ENCODE data around the gene REPS2. TPM values are rescaled to one million over a fixed set of nuclear protein-coding genes. Genes with fewer than 3 reads are reported as not detected.

Gene REPS2
- total and polyA plus RNA-seq, 5 donors from 2014 or later, result 0.05 to 0.74 (median 0.52) TPM; not detected in 2

- peaks cover 0 to 5% (median 0%) of the 10 kb centered on the region in 7 donors for H3K9me3 Mint-ChIP-seq
- DNase-seq, result no peak
- peaks cover 0 to 8% (median 5%) of the 10 kb centered on the region in 4 donors for H3K4me1 Mint-ChIP-seq
- Histone ChIP-seq H3K4me3 (ENCODE audit: low read depth, low read length) (no peak overlapping the region), H3K27ac (ENCODE audit: insufficient read depth, low read length, poor library complexity, severe bottlenecking) (no peak overlapping the region), H3K36me3 (ENCODE audit: control insufficient read depth, insufficient read depth, low read length) (no peaks in the 10 kb centered on the region), H3K27me3 (ENCODE audit: control insufficient read depth, insufficient read depth, low read length) (no peaks in the 10 kb centered on the region), H3K9me3 (ENCODE audit: control insufficient read depth in 2 of 2, low read length in 2 of 2) (no peaks in the 10 kb centered on the region), H3K4me1 (ENCODE audit: control insufficient read depth, insufficient read depth, low read length, poor library complexity, severe bottlenecking) (no peaks in the 10 kb centered on the region)
- ATAC-seq (ENCODE audit: low read depth in 2 of 2), result no peak
- no peaks in the 10 kb centered on the region for H3K27me3 Mint-ChIP-seq
- H3K27ac Mint-ChIP-seq, result no peak overlapping the region
- no peak overlapping the region for H3K4me3 Mint-ChIP-seq
- H3K36me3 Mint-ChIP-seq, result no peaks in the 10 kb centered on the region
These were observed 31.9 kb downstream of the REPS2 start for GRCh38 chrX:16978193-16978984.

- H3K36me3 ChIP-seq (ENCODE audit: control insufficient read depth, insufficient read depth, low read length), result no peaks in the 10 kb centered on the region
- H3K9me3 ChIP-seq (ENCODE audit: control insufficient read depth in 2 of 2, low read length in 2 of 2), result no peaks in the 10 kb centered on the region
- no peaks in the 10 kb centered on the region for H3K27me3 ChIP-seq (ENCODE audit: control insufficient read depth, insufficient read depth, low read length)
- Mint-ChIP-seq H3K9me3 (peaks cover 0 to 5% (median 0%) of the 10 kb centered on the region in 7 donors), H3K4me1 (peaks cover 0 to 8% (median 5%) of the 10 kb centered on the region in 4 donors), H3K36me3 (no peaks in the 10 kb centered on the region), H3K27ac (no peak overlapping the region), H3K27me3 (no peaks in the 10 kb centered on the region), H3K4me3 (no peak overlapping the region)
- DNase-seq (no peak), ATAC-seq (ENCODE audit: low read depth in 2 of 2) (no peak)
- H3K4me3 ChIP-seq (ENCODE audit: low read depth, low read length), result no peak overlapping the region
- no peaks in the 10 kb centered on the region for H3K4me1 ChIP-seq (ENCODE audit: control insufficient read depth, insufficient read depth, low read length, poor library complexity, severe bottlenecking)
- no peak overlapping the region for H3K27ac ChIP-seq (ENCODE audit: insufficient read depth, low read length, poor library complexity, severe bottlenecking)
These were observed 32.8 kb downstream of the REPS2 start for GRCh38 chrX:16979226-16979625.

- Histone ChIP-seq H3K27ac (ENCODE audit: insufficient read depth, low read length, poor library complexity, severe bottlenecking) (no peak overlapping the region), H3K9me3 (ENCODE audit: control insufficient read depth in 2 of 2, low read length in 2 of 2) (no peaks in the 10 kb centered on the region), H3K4me1 (ENCODE audit: control insufficient read depth, insufficient read depth, low read length, poor library complexity, severe bottlenecking) (no peaks in the 10 kb centered on the region), H3K4me3 (ENCODE audit: low read depth, low read length) (no peak overlapping the region), H3K36me3 (ENCODE audit: control insufficient read depth, insufficient read depth, low read length) (no peaks in the 10 kb centered on the region), H3K27me3 (ENCODE audit: control insufficient read depth, insufficient read depth, low read length) (no peaks in the 10 kb centered on the region)
- H3K36me3 Mint-ChIP-seq, result no peaks in the 10 kb centered on the region
- H3K4me3 Mint-ChIP-seq, result no peak overlapping the region
- ATAC-seq (ENCODE audit: low read depth in 2 of 2) (no peak), DNase-seq (no peak)
- H3K27ac Mint-ChIP-seq, result no peak overlapping the region
- peaks cover 0 to 5% (median 0%) of the 10 kb centered on the region in 7 donors for H3K9me3 Mint-ChIP-seq
- H3K4me1 Mint-ChIP-seq, result no peaks in the 10 kb centered on the region
- H3K27me3 Mint-ChIP-seq, result peaks cover 6% of the 10 kb centered on the region
These were observed 34.8 kb downstream of the REPS2 start for GRCh38 chrX:16981209-16981608.

GRCh38 chrX:16981980-16982379, 35.5 kb downstream of the REPS2 start:
- Mint-ChIP-seq H3K9me3 (peaks cover 0 to 5% (median 0%) of the 10 kb centered on the region in 7 donors), H3K4me1 (no peaks in the 10 kb centered on the region), H3K27ac (no peak overlapping the region), H3K4me3 (no peak overlapping the region), H3K36me3 (no peaks in the 10 kb centered on the region), H3K27me3 (peaks cover 7% of the 10 kb centered on the region)
- no peak for DNase-seq
- Histone ChIP-seq H3K27ac (ENCODE audit: insufficient read depth, low read length, poor library complexity, severe bottlenecking) (no peak overlapping the region), H3K36me3 (ENCODE audit: control insufficient read depth, insufficient read depth, low read length) (no peaks in the 10 kb centered on the region), H3K4me3 (ENCODE audit: low read depth, low read length) (no peak overlapping the region), H3K9me3 (ENCODE audit: control insufficient read depth in 2 of 2, low read length in 2 of 2) (no peaks in the 10 kb centered on the region), H3K4me1 (ENCODE audit: control insufficient read depth, insufficient read depth, low read length, poor library complexity, severe bottlenecking) (no peaks in the 10 kb centered on the region), H3K27me3 (ENCODE audit: control insufficient read depth, insufficient read depth, low read length) (peaks cover 2% of the 10 kb centered on the region)
- ATAC-seq (ENCODE audit: low read depth in 2 of 2), result no peak

- no peak overlapping the region for H3K4me3 Mint-ChIP-seq
- H3K27me3 Mint-ChIP-seq, result peaks cover 7% of the 10 kb centered on the region
These were observed 36.6 kb downstream of the REPS2 start for GRCh38 chrX:16983051-16983450.

GRCh38 chrX:16985286-16985685, 38.8 kb downstream of the REPS2 start:
- H3K9me3 Mint-ChIP-seq, result peaks cover 0 to 5% (median 0%) of the 10 kb centered on the region in 7 donors
- ATAC-seq (ENCODE audit: low read depth in 2 of 2), result no peak
- H3K27me3 Mint-ChIP-seq, result peaks cover 7% of the 10 kb centered on the region
- H3K4me1 Mint-ChIP-seq, result no peaks in the 10 kb centered on the region
- H3K4me1 ChIP-seq (ENCODE audit: control insufficient read depth, insufficient read depth, low read length, poor library complexity, severe bottlenecking), result no peaks in the 10 kb centered on the region
- no peak overlapping the region for H3K27ac Mint-ChIP-seq
- no peak for DNase-seq
- no peak overlapping the region for H3K27ac ChIP-seq (ENCODE audit: insufficient read depth, low read length, poor library complexity, severe bottlenecking)
- no peaks in the 10 kb centered on the region for H3K9me3 ChIP-seq (ENCODE audit: control insufficient read depth in 2 of 2, low read length in 2 of 2)
- H3K27me3 ChIP-seq (ENCODE audit: control insufficient read depth, insufficient read depth, low read length), result peaks cover 2% of the 10 kb centered on the region
- no peaks in the 10 kb centered on the region for H3K36me3 ChIP-seq (ENCODE audit: control insufficient read depth, insufficient read depth, low read length)
- H3K4me3 Mint-ChIP-seq, result no peak overlapping the region
- no peaks in the 10 kb centered on the region for H3K36me3 Mint-ChIP-seq
- H3K4me3 ChIP-seq (ENCODE audit: low read depth, low read length), result no peak overlapping the region

More at GRCh38 chrX:16983051-16983450, 36.6 kb downstream of the REPS2 start:
- Mint-ChIP-seq H3K4me1 (no peaks in the 10 kb centered on the region), H3K36me3 (no peaks in the 10 kb centered on the region), H3K27ac (no peak overlapping the region), H3K9me3 (peaks cover 0 to 5% (median 0%) of the 10 kb centered on the region in 7 donors)
- Histone ChIP-seq H3K4me3 (ENCODE audit: low read depth, low read length) (no peak overlapping the region), H3K27ac (ENCODE audit: insufficient read depth, low read length, poor library complexity, severe bottlenecking) (no peak overlapping the region), H3K27me3 (ENCODE audit: control insufficient read depth, insufficient read depth, low read length) (peaks cover 2% of the 10 kb centered on the region), H3K36me3 (ENCODE audit: control insufficient read depth, insufficient read depth, low read length) (no peaks in the 10 kb centered on the region), H3K4me1 (ENCODE audit: control insufficient read depth, insufficient read depth, low read length, poor library complexity, severe bottlenecking) (no peaks in the 10 kb centered on the region), H3K9me3 (ENCODE audit: control insufficient read depth in 2 of 2, low read length in 2 of 2) (no peaks in the 10 kb centered on the region)
- ATAC-seq (ENCODE audit: low read depth in 2 of 2) (no peak), DNase-seq (no peak)

- H3K4me1 ChIP-seq (ENCODE audit: control insufficient read depth, insufficient read depth, low read length, poor library complexity, severe bottlenecking), result no peaks in the 10 kb centered on the region
- Mint-ChIP-seq H3K27ac (no peak overlapping the region), H3K4me1 (no peaks in the 10 kb centered on the region), H3K36me3 (no peaks in the 10 kb centered on the region), H3K4me3 (no peak overlapping the region), H3K9me3 (peaks cover 0 to 5% (median 0%) of the 10 kb centered on the region in 7 donors), H3K27me3 (peaks cover 7% of the 10 kb centered on the region)
- DNase-seq (no peak), ATAC-seq (ENCODE audit: low read depth in 2 of 2) (no peak)
- no peaks in the 10 kb centered on the region for H3K36me3 ChIP-seq (ENCODE audit: control insufficient read depth, insufficient read depth, low read length)
- H3K27me3 ChIP-seq (ENCODE audit: control insufficient read depth, insufficient read depth, low read length), result peaks cover 2% of the 10 kb centered on the region
- H3K27ac ChIP-seq (ENCODE audit: insufficient read depth, low read length, poor library complexity, severe bottlenecking), result no peak overlapping the region
- no peaks in the 10 kb centered on the region for H3K9me3 ChIP-seq (ENCODE audit: control insufficient read depth in 2 of 2, low read length in 2 of 2)
- no peak overlapping the region for H3K4me3 ChIP-seq (ENCODE audit: low read depth, low read length)
These were observed 39.7 kb downstream of the REPS2 start for GRCh38 chrX:16986169-16986568.

- Mint-ChIP-seq H3K4me3 (no peak overlapping the region), H3K4me1 (no peaks in the 10 kb centered on the region), H3K27me3 (peaks cover 7% of the 10 kb centered on the region), H3K9me3 (peaks cover 0 to 2% (median 0%) of the 10 kb centered on the region in 7 donors), H3K36me3 (no peaks in the 10 kb centered on the region), H3K27ac (no peak overlapping the region)
- ATAC-seq (ENCODE audit: low read depth in 2 of 2) (no peak), DNase-seq (no peak)
- Histone ChIP-seq H3K36me3 (ENCODE audit: control insufficient read depth, insufficient read depth, low read length) (no peaks in the 10 kb centered on the region), H3K27me3 (ENCODE audit: control insufficient read depth, insufficient read depth, low read length) (peaks cover 2% of the 10 kb centered on the region), H3K4me1 (ENCODE audit: control insufficient read depth, insufficient read depth, low read length, poor library complexity, severe bottlenecking) (no peaks in the 10 kb centered on the region), H3K9me3 (ENCODE audit: control insufficient read depth in 2 of 2, low read length in 2 of 2) (no peaks in the 10 kb centered on the region), H3K4me3 (ENCODE audit: low read depth, low read length) (no peak overlapping the region), H3K27ac (ENCODE audit: insufficient read depth, low read length, poor library complexity, severe bottlenecking) (no peak overlapping the region)
These were observed 43.3 kb downstream of the REPS2 start for GRCh38 chrX:16989750-16990149.

All from CD4-positive, CD25-positive, alpha-beta regulatory T cell (primary cell).